Right ventricle myocardium superior (tissue), 1 donor: ENCODE results near the gene FAM114A2. TPM values are rescaled to one million over a fixed set of nuclear protein-coding genes. Genes with fewer than 3 reads are reported as not detected.

Experiments used
- ATAC-seq: fragments of 200-7000 bp; cut with Tn5 transposase; one replicate; pipeline ENCODE4 v1.9.1; 2020; ENCODE audit warnings: mild to moderate bottlenecking; ENCODE audit not compliant: poor library complexity
- DNase-seq: peaks from one replicate; pipeline ENCODE4 v3.0.0-alpha.2; 2020
- intact Hi-C: fragments of 100-400 bp; cut with DNase I; formaldehyde crosslinking; loops from one replicate; pipeline ENCODE4 v1.11.2; 2022
- total RNA-seq: library from RNA; stranded (reverse); fragmentation: NEBNext Ultra II Directional; extraction: Animal tissue kit (Norgen Biotek cat#: 25700); gene quantifications from one replicate; pipeline ENCODE4 v1.2.1, GENCODE V29; 2021
- donor health status: DM: no; HTN: yes; CAD: no; lungs with severe emphysema.

FAM114A2 gene
- total RNA-seq, 1 donor from 2014 or later = 29.6 TPM

DNA sequence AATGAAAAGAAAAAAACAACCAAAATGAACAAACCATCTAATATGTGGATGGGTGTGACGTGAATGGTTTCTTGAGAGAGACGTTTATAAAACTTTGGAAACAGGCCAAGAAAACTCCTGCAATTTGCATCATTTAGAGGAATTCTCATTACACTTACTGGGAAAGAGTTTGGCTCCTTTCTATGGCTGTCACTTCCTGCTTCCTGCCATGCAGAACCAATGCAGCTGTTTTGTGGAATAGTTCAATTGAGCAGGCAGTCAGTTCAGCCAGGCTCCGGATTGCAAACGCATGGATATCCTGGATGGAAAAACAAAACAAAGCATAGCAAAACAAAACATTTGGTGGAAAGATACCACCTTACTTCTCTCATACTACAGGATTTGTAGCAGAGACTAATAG is 36.6 kb downstream of the FAM114A2 start:
- intact Hi-C loops = no loop called here
- peak; percentile 93 for ATAC-seq
- DNase-seq = no peak

DNA sequence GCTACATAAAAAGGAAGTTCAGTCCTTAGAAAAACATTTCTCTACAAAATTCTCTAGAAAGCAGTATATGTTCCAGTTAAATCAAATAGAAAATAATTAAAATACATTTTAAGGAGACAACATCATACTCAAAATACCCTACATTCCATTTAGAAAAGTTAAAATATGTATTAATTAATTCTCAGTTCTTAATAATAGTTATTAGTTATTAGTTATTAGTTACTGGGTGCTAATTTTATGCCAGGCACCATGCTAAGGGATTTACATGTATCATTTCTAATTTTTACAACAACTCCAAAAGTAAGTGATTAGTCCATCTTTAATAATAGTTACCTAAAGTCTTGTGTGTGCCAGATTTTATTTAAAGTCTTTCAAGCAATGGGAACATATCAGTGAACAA is 38.0 kb downstream of the FAM114A2 start:
- DNase-seq = no peak
- ATAC-seq = no peak
- intact Hi-C loops = no loop called here

DNA sequence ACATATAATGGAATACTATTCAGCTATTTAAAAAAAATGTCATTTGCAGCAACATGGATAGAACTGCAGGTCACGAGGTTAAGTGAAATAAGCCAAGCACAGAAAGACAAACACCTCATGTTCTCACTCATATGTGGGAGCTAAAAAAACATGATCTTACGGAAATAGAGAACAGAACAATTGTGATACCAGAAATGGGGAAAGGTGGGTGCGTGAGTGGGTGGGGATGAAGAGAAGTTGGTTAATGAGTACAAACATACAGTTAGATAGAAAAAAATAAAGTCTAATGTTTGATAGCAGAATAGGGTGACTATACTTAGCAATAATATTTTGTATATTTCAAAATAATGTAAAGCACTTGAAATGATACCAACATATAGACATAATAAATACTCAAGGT is 38.7 kb downstream of the FAM114A2 start:
- DNase-seq (no peak), ATAC-seq (no peak)
- intact Hi-C loops = no loop called here

DNA sequence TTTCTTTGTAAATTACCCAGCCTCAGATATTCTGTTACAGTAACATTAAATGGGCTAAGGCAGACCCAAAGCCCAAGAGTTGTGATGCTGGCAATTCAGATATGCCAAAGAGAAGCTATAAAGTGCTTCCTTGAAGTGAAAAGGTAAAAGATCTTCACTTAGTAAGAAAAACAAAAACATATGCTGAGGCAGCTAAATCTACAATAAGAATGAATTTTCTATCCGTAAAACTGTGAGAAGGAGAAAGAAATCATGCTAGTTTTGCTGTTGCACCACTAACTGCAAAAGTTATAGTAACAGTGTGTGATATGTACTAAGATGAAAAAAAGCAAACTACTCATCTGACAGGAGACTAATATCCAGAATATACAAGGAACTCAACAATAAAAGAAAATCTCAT is 39.9 kb downstream of the FAM114A2 start:
- intact Hi-C loops = no loop called here
- DNase-seq = no peak
- ATAC-seq = no peak

DNA sequence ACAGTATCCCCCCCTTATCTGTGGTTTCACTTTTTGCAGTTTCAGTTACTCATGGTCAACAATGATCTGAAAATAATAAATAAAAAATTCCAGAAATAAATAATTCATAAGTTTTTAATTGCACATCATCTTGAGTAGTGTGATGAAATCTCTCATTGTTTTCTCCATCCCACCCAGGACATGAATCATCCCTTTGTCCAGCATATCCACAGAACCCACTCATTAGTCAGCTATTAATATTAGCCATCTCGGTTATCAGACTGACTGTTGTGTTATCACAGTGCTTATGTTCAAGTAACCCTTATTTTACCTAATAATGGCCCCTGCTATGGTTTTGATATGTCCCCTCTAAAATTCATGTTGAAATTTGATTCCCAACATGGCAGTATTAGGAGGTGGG is 40.7 kb downstream of the FAM114A2 start:
- DNase-seq = no peak
- no peak for ATAC-seq
- intact Hi-C loops = no loop called here

GRCh38 chr5:153991168-153991567 is 47.5 kb downstream of the FAM114A2 start:
- DNase-seq (no peak), ATAC-seq (no peak)
- intact Hi-C loops = no loop called here

DNA sequence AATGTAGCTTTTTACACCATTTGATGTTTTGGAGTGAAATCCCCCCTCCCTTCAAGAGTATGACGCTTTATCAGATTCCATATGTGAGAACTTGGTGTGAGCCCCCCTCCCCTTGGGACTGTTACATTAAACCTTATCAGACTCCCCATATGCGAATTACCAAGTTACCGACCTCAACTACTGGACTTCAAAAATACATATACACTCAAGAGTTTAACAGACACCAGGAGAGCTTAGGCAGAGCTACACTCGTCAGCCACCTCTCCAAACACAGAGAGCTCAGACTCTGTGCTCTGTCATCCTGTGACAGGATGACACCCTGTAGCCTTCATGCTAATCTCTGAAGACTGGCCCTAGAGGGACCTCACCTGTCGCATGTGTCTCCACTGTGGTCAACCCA is 50.2 kb downstream of the FAM114A2 start:
- intact Hi-C loops = loop anchor here (5.0 kb wide), 1 partner anchor 409 kb away; no protein-coding TSS in a partner anchor
- no peak for DNase-seq
- no peak for ATAC-seq

DNA sequence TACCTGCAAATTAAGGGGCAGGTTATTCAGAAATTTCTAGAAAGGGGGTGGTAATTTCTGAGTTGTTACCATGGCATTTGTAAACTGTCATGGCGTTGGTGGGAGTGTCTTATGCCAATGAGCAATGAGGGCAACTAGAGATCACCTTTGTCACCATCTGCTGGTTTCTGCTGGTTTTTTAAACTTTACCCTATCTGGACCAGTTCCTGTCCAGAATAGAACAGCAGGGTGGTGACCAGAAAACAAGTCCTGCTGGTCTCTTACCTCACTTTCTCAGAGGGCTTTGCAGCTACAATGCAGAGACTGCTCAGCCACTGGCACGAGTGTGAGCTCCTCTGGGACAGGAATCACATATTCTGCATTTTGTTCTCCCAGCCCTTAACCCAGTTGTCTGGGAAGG is 51.4 kb downstream of the FAM114A2 start:
- DNase-seq (no peak), ATAC-seq (no peak)
- intact Hi-C loops = loop anchor here (5.0 kb wide), 1 partner anchor 410 kb away; no protein-coding TSS in a partner anchor

GRCh38 chr5:153985498-153985897 is 53.2 kb downstream of the FAM114A2 start:
- DNase-seq (no peak), ATAC-seq (no peak)
- intact Hi-C loops = loop anchor here (5.0 kb wide), 1 partner anchor 412 kb away; no protein-coding TSS in a partner anchor

- DNase-seq = no peak
- ATAC-seq = no peak
- intact Hi-C loops = no loop called here
These were observed 54.8 kb downstream of the FAM114A2 start for GRCh38 chr5:153983885-153984284.

DNA sequence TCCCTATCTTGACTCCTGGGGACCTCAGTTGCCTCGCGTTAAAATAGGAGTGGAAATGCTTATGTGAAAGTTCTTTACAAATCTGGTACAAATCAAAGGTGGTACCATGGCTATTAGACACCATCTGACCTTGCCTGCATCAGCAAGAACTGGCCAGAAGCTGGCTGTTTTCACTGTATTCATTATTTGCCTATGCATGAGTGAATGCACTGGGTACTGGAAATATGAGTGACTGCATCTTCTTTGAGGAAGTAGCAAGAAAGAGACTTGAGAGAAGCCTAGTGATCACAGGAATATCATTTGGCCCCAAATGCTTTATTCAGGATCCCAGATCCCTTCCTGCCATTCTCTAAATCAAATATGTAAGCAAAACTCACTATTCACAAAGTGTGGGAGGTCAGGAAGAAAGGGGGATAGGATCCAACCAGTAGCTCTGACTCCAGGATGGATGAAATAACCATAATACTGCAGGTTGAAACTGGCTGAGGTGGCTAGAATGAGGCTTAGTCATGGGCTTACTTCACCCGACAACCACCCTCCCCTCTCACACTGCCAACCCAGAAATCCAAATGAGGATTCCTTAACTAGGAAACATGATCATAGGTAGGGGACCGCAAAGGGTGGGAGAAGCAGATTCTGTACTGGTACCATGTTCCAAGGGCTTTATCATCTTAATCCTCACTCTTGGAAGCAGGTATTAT is 56.7 kb downstream of the FAM114A2 start:
- no peak for DNase-seq
- intact Hi-C loops = no loop called here
- no peak for ATAC-seq

- DNase-seq = no peak
- intact Hi-C loops = loop anchor here (10.0 kb wide), 1 partner anchor 196 kb away; no protein-coding TSS in a partner anchor
- ATAC-seq = no peak
These were observed 59.5 kb downstream of the FAM114A2 start for GRCh38 chr5:153979028-153979783.

DNA sequence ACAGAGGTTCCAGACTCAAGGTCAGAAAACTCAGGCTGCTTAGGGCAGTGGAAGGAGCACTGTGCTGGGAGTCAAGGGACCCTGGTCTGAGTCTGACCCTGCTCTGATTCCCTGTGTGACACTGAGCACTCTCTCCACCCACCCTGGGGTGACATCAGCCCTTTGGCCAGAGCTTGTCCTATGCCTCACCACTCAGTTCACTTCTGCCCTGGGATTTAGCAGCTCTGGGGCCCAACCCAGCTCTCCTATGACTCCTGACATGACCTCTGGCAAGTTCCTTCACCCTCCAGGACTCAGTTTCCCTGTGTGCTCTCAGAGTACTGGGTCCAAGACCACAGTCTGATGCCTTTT is 63.9 kb downstream of the FAM114A2 start:
- ATAC-seq = no peak
- no peak for DNase-seq
- intact Hi-C loops = loop anchor here (10.0 kb wide), 1 partner anchor 200 kb away; no protein-coding TSS in a partner anchor

DNA sequence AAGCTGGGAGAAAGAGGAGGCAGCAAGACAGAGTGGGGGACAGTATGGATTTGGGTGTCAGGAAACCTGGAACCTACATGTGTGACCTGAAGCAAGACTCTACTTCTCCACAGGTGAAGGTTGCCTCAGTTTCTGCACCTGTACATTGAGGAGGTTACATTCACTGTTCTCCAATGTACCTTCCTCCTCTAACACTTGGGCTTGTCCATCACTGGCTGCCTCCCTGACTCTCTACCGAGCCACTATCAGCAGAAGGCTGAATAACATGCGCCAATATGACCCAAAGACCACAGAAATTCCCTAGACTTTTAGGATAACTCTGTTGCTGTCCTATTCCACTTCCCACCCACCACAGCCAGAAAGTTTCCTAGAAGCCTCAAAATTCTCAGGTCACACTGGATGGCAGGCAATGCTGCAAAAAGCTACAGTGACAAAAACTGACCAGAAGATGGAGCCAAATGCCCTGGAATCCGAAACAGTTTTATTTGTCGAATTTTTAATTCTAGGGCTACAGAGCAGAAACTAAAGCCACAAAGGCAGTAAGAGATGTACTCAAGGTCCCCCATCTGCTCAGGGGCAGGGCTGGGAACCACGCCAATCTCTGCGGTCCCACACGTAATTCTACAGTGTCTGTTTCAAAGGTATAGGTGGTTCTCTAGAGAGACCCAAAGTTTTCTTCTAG is 64.4 kb downstream of the FAM114A2 start:
- ATAC-seq = peak; percentile 63
- DNase-seq = no peak
- intact Hi-C loops = loop anchor here (10.0 kb wide), 1 partner anchor 201 kb away; no protein-coding TSS in a partner anchor

- ATAC-seq = no peak
- intact Hi-C loops = loop anchor here (10.0 kb wide), 1 partner anchor 203 kb away; no protein-coding TSS in a partner anchor
These were observed 66.5 kb downstream of the FAM114A2 start for GRCh38 chr5:153972240-153972639.

GRCh38 chr5:153970496-153970895 is 68.2 kb downstream of the FAM114A2 start:
- DNase-seq = no peak
- ATAC-seq = no peak
- intact Hi-C loops = loop anchor here (10.0 kb wide), 1 partner anchor 204 kb away; no protein-coding TSS in a partner anchor

More at GRCh38 chr5:153972240-153972639, 66.5 kb downstream of the FAM114A2 start:
- no peak for DNase-seq

DNA sequence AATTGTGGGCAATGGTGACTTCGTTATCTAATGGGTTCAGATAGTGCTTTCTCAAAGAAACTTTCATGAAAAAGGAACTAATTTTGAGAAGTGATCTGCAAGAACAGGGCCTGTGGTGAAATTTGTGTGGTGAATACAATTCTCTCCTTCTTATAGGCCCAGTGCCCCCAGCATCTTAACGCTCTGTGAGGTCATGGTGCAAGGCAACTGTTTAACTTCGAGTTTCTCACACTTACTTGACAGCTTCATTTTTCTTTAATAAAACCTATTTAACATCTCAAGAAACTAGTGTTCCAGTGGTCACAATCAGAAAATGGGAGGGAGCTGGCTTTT is 69.2 kb downstream of the FAM114A2 start:
- intact Hi-C loops = no loop called here
- no peak for DNase-seq
- ATAC-seq = no peak

- ATAC-seq (no peak), DNase-seq (no peak)
- intact Hi-C loops = no loop called here
These were observed 69.7 kb downstream of the FAM114A2 start for GRCh38 chr5:153968761-153969562.
